Measurements from ENCODE around the gene PACRG. TPM values are rescaled to one million over a fixed set of nuclear protein-coding genes. Genes with fewer than 3 reads are reported as not detected.

PACRG gene
- total and polyA plus RNA-seq, 9 donors, result 2.5 to 33.1 (median 3.8) TPM

GRCh38 chr6:163148451-163149278, 420.9 kb downstream of the PACRG start:
- Histone ChIP-seq H3K27ac (no peak overlapping the region), H3K4me3 (no peak overlapping the region), H3K9me3 (no peaks in the 10 kb centered on the region), H3K27me3 (no peaks in the 10 kb centered on the region), H3K36me3 (no peaks in the 10 kb centered on the region), H3K4me1 (ENCODE audit: insufficient read depth) (no peaks in the 10 kb centered on the region)
- DNase-seq, result no peak
- 84 to 93% (median 84%) methylated on average over 24 of the region's 24 CpGs for WGBS, 3 donors
- intact Hi-C loops (cut with DNase I), result no loop called here
- TF ChIP-seq EP300 (IDR thresholded peaks at IDR 0.05), result no peak
- TF ChIP-seq POLR2A (IDR thresholded peaks at IDR 0.05), result no peak
- TF ChIP-seq, protein P1, sequence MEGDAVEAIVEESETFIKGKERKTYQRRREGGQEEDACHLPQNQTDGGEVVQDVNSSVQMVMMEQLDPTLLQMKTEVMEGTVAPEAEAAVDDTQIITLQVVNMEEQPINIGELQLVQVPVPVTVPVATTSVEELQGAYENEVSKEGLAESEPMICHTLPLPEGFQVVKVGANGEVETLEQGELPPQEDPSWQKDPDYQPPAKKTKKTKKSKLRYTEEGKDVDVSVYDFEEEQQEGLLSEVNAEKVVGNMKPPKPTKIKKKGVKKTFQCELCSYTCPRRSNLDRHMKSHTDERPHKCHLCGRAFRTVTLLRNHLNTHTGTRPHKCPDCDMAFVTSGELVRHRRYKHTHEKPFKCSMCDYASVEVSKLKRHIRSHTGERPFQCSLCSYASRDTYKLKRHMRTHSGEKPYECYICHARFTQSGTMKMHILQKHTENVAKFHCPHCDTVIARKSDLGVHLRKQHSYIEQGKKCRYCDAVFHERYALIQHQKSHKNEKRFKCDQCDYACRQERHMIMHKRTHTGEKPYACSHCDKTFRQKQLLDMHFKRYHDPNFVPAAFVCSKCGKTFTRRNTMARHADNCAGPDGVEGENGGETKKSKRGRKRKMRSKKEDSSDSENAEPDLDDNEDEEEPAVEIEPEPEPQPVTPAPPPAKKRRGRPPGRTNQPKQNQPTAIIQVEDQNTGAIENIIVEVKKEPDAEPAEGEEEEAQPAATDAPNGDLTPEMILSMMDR (IDR thresholded peaks at IDR 0.05), result no peak

DNA sequence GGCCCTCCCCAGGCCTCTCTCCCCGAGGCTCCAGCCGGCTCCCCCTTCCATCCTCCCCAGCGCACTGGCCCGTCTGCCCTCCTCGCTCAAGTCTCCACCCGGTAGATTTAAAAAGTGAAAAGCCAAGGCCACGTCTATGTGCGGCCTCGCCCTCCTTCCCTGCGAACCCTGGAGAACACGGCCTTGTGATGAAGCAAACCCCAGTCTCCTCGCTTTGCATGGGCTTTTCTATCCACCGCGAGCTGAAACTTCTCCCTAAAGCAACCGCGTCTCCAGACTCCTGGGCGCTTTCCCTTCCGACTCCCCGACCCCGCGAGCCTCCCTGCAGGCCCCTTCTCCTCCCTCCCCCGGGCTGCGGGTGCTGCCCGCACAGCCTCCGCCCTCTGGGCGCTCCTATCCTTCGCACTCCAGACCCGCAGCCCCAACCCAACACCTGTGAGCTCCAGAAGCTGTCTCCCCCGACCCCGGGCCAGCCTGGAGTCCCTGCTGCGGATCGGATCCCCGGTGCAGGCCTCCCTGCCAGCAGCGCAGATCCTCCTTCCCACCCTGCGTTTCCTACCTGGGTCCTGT, 421.6 kb downstream of the PACRG start:
- H3K27ac ChIP-seq, result no peak overlapping the region
- 78 to 81% (median 81%) methylated on average over 35 of the region's 35 CpGs for WGBS, 3 donors
- no peak overlapping the region for H3K4me3 ChIP-seq
- H3K36me3 ChIP-seq, result no peaks in the 10 kb centered on the region
- DNase-seq, result no peak
- no peaks in the 10 kb centered on the region for H3K27me3 ChIP-seq
- no peaks in the 10 kb centered on the region for H3K9me3 ChIP-seq
- TF ChIP-seq EP300 (IDR thresholded peaks at IDR 0.05) (no peak), POLR2A (IDR thresholded peaks at IDR 0.05) (no peak)
- TF ChIP-seq, protein P1 (IDR thresholded peaks at IDR 0.05), result no peak
- H3K4me1 ChIP-seq (ENCODE audit: insufficient read depth), result no peaks in the 10 kb centered on the region
- intact Hi-C loops (cut with DNase I), result no loop called here

DNA sequence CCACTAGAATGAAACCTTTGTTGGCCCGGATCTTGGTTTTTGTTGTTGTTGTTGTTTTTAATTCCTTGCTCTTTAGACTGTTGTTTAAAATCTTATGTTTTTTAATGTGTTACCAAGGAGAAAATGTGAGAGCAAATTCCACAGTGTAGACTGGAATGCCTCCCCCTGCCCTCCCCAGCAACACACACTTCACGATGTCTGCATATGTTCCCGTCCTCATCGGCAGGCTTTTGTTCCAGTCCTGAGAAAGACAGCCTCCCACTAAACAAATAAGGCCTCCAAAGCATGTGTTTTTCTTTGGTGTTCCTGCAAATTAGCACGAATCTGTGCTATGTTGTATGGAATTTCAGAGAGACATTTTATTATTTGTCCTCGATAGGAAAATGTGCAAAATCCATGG, 423.4 kb downstream of the PACRG start:
- no peak overlapping the region for H3K4me3 ChIP-seq
- TF ChIP-seq POLR2A (IDR thresholded peaks at IDR 0.05) (no peak), EP300 (IDR thresholded peaks at IDR 0.05) (no peak)
- TF ChIP-seq, protein P1 (IDR thresholded peaks at IDR 0.05), result no peak
- no peak overlapping the region for H3K27ac ChIP-seq
- intact Hi-C loops (cut with DNase I), result no loop called here
- WGBS, 3 donors, result 19 to 45% (median 30%) methylated on average over 6 of the region's 6 CpGs
- H3K27me3 ChIP-seq, result no peaks in the 10 kb centered on the region
- DNase-seq, result no peak
- H3K4me1 ChIP-seq (ENCODE audit: insufficient read depth), result no peaks in the 10 kb centered on the region
- H3K9me3 ChIP-seq, result no peaks in the 10 kb centered on the region
- no peaks in the 10 kb centered on the region for H3K36me3 ChIP-seq

- TF ChIP-seq, protein P1 (IDR thresholded peaks at IDR 0.05), result no peak
- TF ChIP-seq EP300 (IDR thresholded peaks at IDR 0.05) (no peak), POLR2A (IDR thresholded peaks at IDR 0.05) (no peak)
- H3K4me1 ChIP-seq (ENCODE audit: insufficient read depth), result no peaks in the 10 kb centered on the region
- H3K27ac ChIP-seq, result no peak overlapping the region
- H3K4me3 ChIP-seq, result no peak overlapping the region
- intact Hi-C loops (cut with DNase I), result no loop called here
- H3K9me3 ChIP-seq, result no peaks in the 10 kb centered on the region
- no peak for DNase-seq
- H3K27me3 ChIP-seq, result no peaks in the 10 kb centered on the region
- no peaks in the 10 kb centered on the region for H3K36me3 ChIP-seq
- 92 to 95% (median 94%) methylated on average over 6 of the region's 6 CpGs for WGBS, 3 donors
These were observed 424.9 kb downstream of the PACRG start for GRCh38 chr6:163152701-163153100.

Measured in ovary (tissue), 9 donors.